Endothelial cell (in vitro differentiated cells): ENCODE data around the gene TRIM28. TPM values are rescaled to one million over a fixed set of nuclear protein-coding genes. Genes with fewer than 3 reads are reported as not detected.

Experiments
- DNase-seq: peaks from one replicate; pipeline ENCODE4 v3.0.0; 2021; ENCODE audit warnings: low spot score
- H3K27ac Mint-ChIP-seq: one replicate; pipeline ENCODE4 v1.8.0; 2021; ENCODE audit warnings: mixed read lengths, inconsistent platforms; ENCODE audit not compliant: unreplicated experiment
- H3K27me3 Mint-ChIP-seq: one replicate; pipeline ENCODE4 v1.8.0; 2021; ENCODE audit warnings: mild to moderate bottlenecking, moderate library complexity, mixed read lengths, inconsistent platforms; ENCODE audit not compliant: unreplicated experiment
- H3K36me3 Mint-ChIP-seq: one replicate; pipeline ENCODE4 v1.8.0; 2021; ENCODE audit warnings: mild to moderate bottlenecking, low read depth, mixed read lengths, inconsistent platforms; ENCODE audit not compliant: unreplicated experiment
- H3K4me1 Mint-ChIP-seq: one replicate; pipeline ENCODE4 v1.8.0; 2021; ENCODE audit warnings: mild to moderate bottlenecking, mixed read lengths, inconsistent platforms; ENCODE audit not compliant: unreplicated experiment
- H3K4me3 Mint-ChIP-seq: one replicate; pipeline ENCODE4 v1.8.0; 2021; ENCODE audit warnings: mild to moderate bottlenecking, mixed read lengths, inconsistent platforms; ENCODE audit not compliant: unreplicated experiment
- H3K9me3 Mint-ChIP-seq: one replicate; pipeline ENCODE4 v1.8.0; 2021; ENCODE audit warnings: mixed read lengths, inconsistent platforms; ENCODE audit not compliant: unreplicated experiment
- CTCF ChIP-seq: fragments of 200-600 bp; sonication (generic); IDR thresholded peaks from one replicate; pipeline ENCODE4 v1.5.0; 2021; ENCODE audit warnings: antibody characterized with exemption; ENCODE audit not compliant: unreplicated experiment
- total RNA-seq: library from RNA; stranded (reverse); fragmentation: NEBNext Ultra II Directional; extraction: Animal tissue kit (Norgen Biotek cat#: 25700); gene quantifications from one replicate; pipeline ENCODE4 v1.2.1, GENCODE V29; 2021; ENCODE audit not compliant: unreplicated experiment

Gene TRIM28
- total RNA-seq, 1 donor from 2014 or later: 457 TPM

GRCh38 chr19:58548859-58549663, 5.2 kb downstream of the TRIM28 start:
- peaks cover 20% of the 10 kb centered on the region for H3K27me3 Mint-ChIP-seq
- no peak for DNase-seq
- peaks cover 52% of the 10 kb centered on the region for H3K36me3 Mint-ChIP-seq
- no peak for TF ChIP-seq CTCF
- H3K27ac Mint-ChIP-seq: no peak overlapping the region
- no peaks in the 10 kb centered on the region for H3K9me3 Mint-ChIP-seq
- no peak overlapping the region for H3K4me3 Mint-ChIP-seq
- H3K4me1 Mint-ChIP-seq: peaks cover 19% of the 10 kb centered on the region

- DNase-seq: no peak
- H3K9me3 Mint-ChIP-seq: no peaks in the 10 kb centered on the region
- TF ChIP-seq CTCF: no peak
- H3K27ac Mint-ChIP-seq: no peak overlapping the region
- peaks cover 53% of the 10 kb centered on the region for H3K36me3 Mint-ChIP-seq
- H3K27me3 Mint-ChIP-seq: peaks cover 25% of the 10 kb centered on the region
- peak overlapping the region; percentile 59 for H3K4me3 Mint-ChIP-seq
- peaks cover 25% of the 10 kb centered on the region for H3K4me1 Mint-ChIP-seq
Measured at GRCh38 chr19:58549664-58550361, 5.9 kb downstream of the TRIM28 start.

- TF ChIP-seq CTCF: no peak
- Mint-ChIP-seq H3K4me1 (peaks cover 24% of the 10 kb centered on the region), H3K27me3 (peaks cover 20% of the 10 kb centered on the region), H3K27ac (no peak overlapping the region), H3K36me3 (peaks cover 56% of the 10 kb centered on the region), H3K4me3 (peak overlapping the region; percentile 79), H3K9me3 (no peaks in the 10 kb centered on the region)
- DNase-seq: no peak
Measured at GRCh38 chr19:58550362-58551122, 6.7 kb downstream of the TRIM28 start.

- Mint-ChIP-seq H3K27ac (no peak overlapping the region), H3K4me1 (peaks cover 19% of the 10 kb centered on the region), H3K27me3 (peaks cover 15% of the 10 kb centered on the region), H3K36me3 (peaks cover 51% of the 10 kb centered on the region), H3K9me3 (no peaks in the 10 kb centered on the region), H3K4me3 (peak overlapping the region; percentile 79)
- TF ChIP-seq CTCF: no peak
- no peak for DNase-seq
Measured at GRCh38 chr19:58551123-58551497, 7.2 kb downstream of the TRIM28 start.
